Testis (tissue), 3 donors: Measurements from ENCODE around the gene TCL1A. TPM values are rescaled to one million over a fixed set of nuclear protein-coding genes. Genes with fewer than 3 reads are reported as not detected.
A peak's percentile ranks its signal among the peaks of the same experiment; 100 is the strongest.

ENCODE experiments used
- DNase-seq: peaks from one replicate; pipeline ENCODE4 v3.0.0-alpha.2; 2019
- H3K27ac ChIP-seq, 2 donors: fragments of 200-600 bp; sonication (generic); one replicate each; pipeline ENCODE4 v1.5.1; 2019
- H3K27me3 ChIP-seq: fragments of 200-600 bp; sonication (generic); one replicate; pipeline ENCODE4 v1.5.1; 2019
- H3K36me3 ChIP-seq: fragments of 200-600 bp; sonication (generic); one replicate; pipeline ENCODE4 v1.5.1; 2017; ENCODE audit warnings: low read depth; ENCODE audit errors: missing control alignments
- H3K4me1 ChIP-seq: fragments of 200-600 bp; sonication (generic); one replicate; pipeline ENCODE4 v1.5.1; 2019
- H3K4me3 ChIP-seq, 2 donors: fragments of 200-600 bp; sonication (generic); one replicate each; pipeline ENCODE4 v1.5.1; 2017 to 2019
- H3K9me3 ChIP-seq: fragments of 200-600 bp; sonication (generic); one replicate; pipeline ENCODE4 v1.5.1; 2017
- CTCF ChIP-seq, 3 experiments: fragments of 450-650 bp in 2 of 3; fragments of 200-600 bp in 1 of 3; sonication (generic) in 1 of 3; IDR thresholded peaks; one replicate each; pipeline ENCODE4 v1.5.1; 2016 to 2019; ENCODE audit warnings: antibody characterized with exemption in 3 of 3, mild to moderate bottlenecking in 2 of 3, moderate library complexity in 1 of 3
- POLR2A ChIP-seq: fragments of 450-650 bp; IDR thresholded peaks from one replicate; pipeline ENCODE4 v1.6.1; 2017; ENCODE audit warnings: antibody characterized with exemption, mild to moderate bottlenecking, moderate library complexity
- WGBS, 2 donors: methylation state at CpG; one replicate each; pipeline ENCODE4 v1.1.5; 2018; 5-methylcytosine and 5-hydroxymethylcytosine counted together
- intact Hi-C: fragments of 100-400 bp; cut with DNase I; formaldehyde crosslinking; loops from one replicate; pipeline ENCODE4 v1.15.1; 2023; ENCODE audit warnings: low total_unique reads
- polyA plus RNA-seq: library from polyadenylated mRNA; stranded (reverse); fragments of 350-450 nt; fragmentation: Illumina TruSeq; extraction: RNeasy Lipid Tissue Mini Kit (QIAGEN cat#74804); gene quantifications from one replicate; pipeline ENCODE4 v1.2.3, GENCODE V29; 2014; ENCODE audit warnings: low read depth, low replicate concordance; ENCODE audit not compliant: insufficient read depth
- total RNA-seq, 2 donors: library from RNA; depleted of rRNA; stranded (reverse); fragments of >200 nt; gene quantifications; one replicate each; pipeline ENCODE4 v1.2.3, GENCODE V29; 2016

TCL1A gene
- total and polyA plus RNA-seq, 3 donors from 2014 or later: 10.2 to 14.1 (median 13.7) TPM

GRCh38 chr14:95664066-95664465 lies 49.9 kb downstream of the TCL1A start:
- 80 to 88% methylated on average over 3 of the region's 3 CpGs for WGBS, 2 donors
- Histone ChIP-seq H3K4me3 (no peak overlapping the region), H3K27me3 (no peaks in the 10 kb centered on the region), H3K36me3 (no peaks in the 10 kb centered on the region), H3K4me1 (no peaks in the 10 kb centered on the region), H3K9me3 (no peaks in the 10 kb centered on the region), H3K27ac (no peak overlapping the region)
- intact Hi-C loops: no loop called here
- TF ChIP-seq POLR2A: no peak
- no peak for TF ChIP-seq CTCF (IDR thresholded peaks at IDR 0.05)
- peak; percentile 28 for DNase-seq

DNA sequence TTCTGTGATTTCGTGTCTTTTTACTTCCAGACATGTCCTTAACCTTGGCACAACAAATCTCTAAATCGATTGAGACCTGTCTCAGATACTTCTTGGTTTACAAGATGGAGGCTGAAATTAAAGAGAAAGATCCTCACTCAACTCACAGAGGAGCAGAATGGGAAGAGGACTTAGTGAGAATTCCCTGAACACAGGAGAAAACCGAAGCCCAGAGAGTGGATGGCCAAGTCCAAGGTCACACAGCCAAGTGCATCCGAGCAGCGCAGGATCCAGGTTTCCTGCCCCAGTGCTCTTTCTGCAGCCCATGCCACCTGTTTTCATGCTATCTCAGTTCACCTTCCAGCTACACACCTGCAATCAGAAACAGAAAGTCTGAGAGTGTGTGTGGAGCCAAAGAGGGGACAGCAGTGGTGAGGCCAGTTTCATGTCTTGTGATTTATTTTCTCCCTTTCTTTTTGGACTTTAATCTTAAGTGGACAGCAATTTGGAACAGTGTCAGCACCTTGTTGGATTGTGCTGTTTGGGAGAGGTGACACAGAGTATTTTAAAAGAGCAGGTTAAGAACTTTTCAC lies 50.6 kb downstream of the TCL1A start:
- Histone ChIP-seq H3K27ac (no peak overlapping the region), H3K36me3 (no peaks in the 10 kb centered on the region), H3K27me3 (no peaks in the 10 kb centered on the region), H3K4me1 (no peaks in the 10 kb centered on the region), H3K9me3 (no peaks in the 10 kb centered on the region), H3K4me3 (no peak overlapping the region)
- intact Hi-C loops: no loop called here
- DNase-seq: no peak
- TF ChIP-seq CTCF (IDR thresholded peaks at IDR 0.05) (no peak), POLR2A (no peak)
- WGBS, 2 donors: 53 to 68% methylated on average over 5 of the region's 5 CpGs

GRCh38 chr14:95662376-95663186 lies 51.3 kb downstream of the TCL1A start:
- DNase-seq: no peak
- no peak for TF ChIP-seq POLR2A
- no peak for TF ChIP-seq CTCF (IDR thresholded peaks at IDR 0.05)
- Histone ChIP-seq H3K27ac (no peak overlapping the region), H3K27me3 (no peaks in the 10 kb centered on the region), H3K36me3 (no peaks in the 10 kb centered on the region), H3K4me1 (no peaks in the 10 kb centered on the region), H3K4me3 (no peak overlapping the region), H3K9me3 (no peaks in the 10 kb centered on the region)
- 35 to 53% methylated on average over 4 of the region's 4 CpGs for WGBS, 2 donors
- intact Hi-C loops: no loop called here

- no peaks in the 10 kb centered on the region for H3K27me3 ChIP-seq
- no peaks in the 10 kb centered on the region for H3K9me3 ChIP-seq
- H3K36me3 ChIP-seq: no peaks in the 10 kb centered on the region
- no peak overlapping the region for H3K27ac ChIP-seq
- no peak overlapping the region for H3K4me3 ChIP-seq
- no peaks in the 10 kb centered on the region for H3K4me1 ChIP-seq
- TF ChIP-seq CTCF (IDR thresholded peaks at IDR 0.05) (no peak), POLR2A (no peak)
- no peak for DNase-seq
- 41 to 44% methylated on average over 12 to 13 of the region's 13 CpGs for WGBS, 2 donors
- intact Hi-C loops: no loop called here
Measured at GRCh38 chr14:95660651-95661515, 53.0 kb downstream of the TCL1A start.
